SK-N-SH (cell line): ENCODE data around the gene TGM2. TPM values are rescaled to one million over a fixed set of nuclear protein-coding genes. Genes with fewer than 3 reads are reported as not detected.
A peak's percentile ranks its signal among the peaks of the same experiment; 100 is the strongest.

Experiments
- CTCF ChIA-PET: fragments of 300-600, 350-600 bp; formaldehyde crosslinking; extraction: SDS; loops from one replicate; lab custom pipeline; 2021; lab: Yijun Ruan, JAX
- POLR2A ChIA-PET: fragments of 350-600 bp; sonication (Branson Sonifier 250); formaldehyde crosslinking; extraction: SDS; loops from one replicate; lab custom pipeline; 2020; ENCODE audit warnings: antibody characterized with exemption, inconsistent platforms; lab: Yijun Ruan, JAX
- DNase-seq: peaks from one replicate; pipeline ENCODE4 v3.0.0; 2012
- H2AFZ ChIP-seq: fragments of 200-600 bp; sonication (generic); 2 replicates; pipeline ENCODE4 v1.8.1; 2016; ENCODE audit warnings: antibody characterized with exemption, mild to moderate bottlenecking, low read depth
- H3F3A ChIP-seq: fragments of 200-600 bp; sonication (generic); replicated peaks from 2 replicates; pipeline ENCODE3; 2016; ENCODE audit warnings: antibody characterized with exemption, mild to moderate bottlenecking; ENCODE audit not compliant: insufficient read depth
- H3K27ac ChIP-seq, 2 experiments: fragments of 200-500 bp in 1 of 2; fragments of 200-600 bp in 1 of 2; sonication (Bioruptor generic) in 1 of 2; sonication (generic), shearing (Covaris generic) in 1 of 2; 2 replicates each; pipeline versions ENCODE4 v1.5.1 to v1.6.1; 2014 to 2016; ENCODE audit warnings: low read depth in 2 of 2, inconsistent platforms in 1 of 2, low read length in 1 of 2, mild to moderate bottlenecking in 1 of 2, mixed read lengths in 1 of 2
- H3K27me3 ChIP-seq: fragments of 200-600 bp; sonication (generic), shearing (Covaris generic); 2 replicates; pipeline ENCODE4 v1.6.1; 2016; ENCODE audit warnings: mixed run types; ENCODE audit not compliant: insufficient read depth
- H3K36me3 ChIP-seq, 2 experiments: fragments of 200-500 bp in 1 of 2; fragments of 200-600 bp in 1 of 2; sonication (Bioruptor generic) in 1 of 2; sonication (generic) in 1 of 2; replicated peaks in 1 of 2; 2 replicates each; pipeline versions ENCODE3 to v1.5.1; 2014 to 2016; ENCODE audit warnings: low read length in 1 of 2, mild to moderate bottlenecking in 1 of 2; ENCODE audit not compliant: insufficient read depth in 2 of 2, control insufficient read depth in 1 of 2
- H3K4me1 ChIP-seq, 2 experiments: fragments of 200-500 bp in 1 of 2; fragments of 200-600 bp in 1 of 2; sonication (Bioruptor generic) in 1 of 2; sonication (generic), shearing (Covaris generic) in 1 of 2; 2 replicates each; pipeline versions ENCODE4 v1.5.1 to v1.6.1; 2014 to 2016; ENCODE audit warnings: low read depth in 1 of 2, low read length in 1 of 2, mixed run types in 1 of 2; ENCODE audit not compliant: insufficient read depth in 2 of 2, control insufficient read depth in 1 of 2
- H3K4me2 ChIP-seq: fragments of 200-600 bp; sonication (generic), shearing (Covaris generic); 2 replicates; pipeline ENCODE4 v1.6.1; 2017; ENCODE audit warnings: mixed run types
- H3K4me3 ChIP-seq, 2 experiments: fragments of 200-500 bp in 1 of 2; fragments of 200-600 bp in 1 of 2; sonication (Bioruptor generic) in 1 of 2; sonication (generic), shearing (Covaris generic) in 1 of 2; 2 replicates each; pipeline versions ENCODE4 v1.5.1 to v1.8.1; 2014 to 2016; ENCODE audit warnings: low read depth in 2 of 2, inconsistent platforms in 1 of 2, low read length in 1 of 2, mild to moderate bottlenecking in 1 of 2, mixed read lengths in 1 of 2, moderate library complexity in 1 of 2
- H3K79me2 ChIP-seq: fragments of 200-600 bp; sonication (generic); 2 replicates; pipeline ENCODE4 v1.8.1; 2017; ENCODE audit warnings: mild to moderate bottlenecking; ENCODE audit not compliant: insufficient read depth
- H3K9ac ChIP-seq: fragments of 200-600 bp; sonication (generic); 2 replicates; pipeline ENCODE4 v1.6.1; 2017; ENCODE audit warnings: mixed run types
- H3K9me2 ChIP-seq: fragments of 200-600 bp; sonication (generic); 2 replicates; pipeline ENCODE4 v1.6.1; 2017; ENCODE audit warnings: mixed run types
- H3K9me3 ChIP-seq: fragments of 200-600 bp; sonication (generic); 2 replicates; pipeline ENCODE4 v1.6.1; 2017; ENCODE audit warnings: mixed run types, mild to moderate bottlenecking, moderate library complexity
- H4K20me1 ChIP-seq: fragments of 200-600 bp; sonication (generic); 2 replicates; pipeline ENCODE4 v1.6.1; 2017; ENCODE audit warnings: mild to moderate bottlenecking, mixed run types; ENCODE audit not compliant: insufficient read depth
- CHD2 ChIP-seq: fragments of 150-350 bp; IDR thresholded peaks from 2 replicates; pipeline ENCODE4 v1.6.1; 2018; ENCODE audit warnings: low read length; ENCODE audit not compliant: partially characterized antibody
- ELF1 ChIP-seq: IDR thresholded peaks from 2 replicates; pipeline ENCODE4 v1.4.0; 2012
- EP300 ChIP-seq, 2 experiments: IDR thresholded peaks; 2 replicates each; pipeline versions ENCODE4 v1.4.0 to v1.6.1; 2012; ENCODE audit warnings: borderline replicate concordance in 1 of 2, low read depth in 1 of 2, low read length in 1 of 2
- EZH2phosphoT487 ChIP-seq: fragments of 200-600 bp; sonication (generic); IDR thresholded peaks from 2 replicates; pipeline ENCODE4 v1.6.1; 2017; ENCODE audit warnings: low read depth, mixed run types, mild to moderate bottlenecking, antibody characterized with exemption, moderate library complexity, borderline replicate concordance
- FOXJ3 ChIP-seq: sonication (generic); formaldehyde crosslinking; IDR thresholded peaks from 2 replicates; pipeline ENCODE4 v1.5.1; 2020; ENCODE audit warnings: mild to moderate bottlenecking, missing genetic modification reagents
- GABPA ChIP-seq: IDR thresholded peaks from 2 replicates; pipeline ENCODE4 v1.4.0; 2012; ENCODE audit warnings: low read depth, mild to moderate bottlenecking
- JUND ChIP-seq: IDR thresholded peaks from 2 replicates; pipeline ENCODE4 v1.4.0; 2012
- MEF2A ChIP-seq: IDR thresholded peaks from 2 replicates; pipeline ENCODE4 v1.4.0; 2012; ENCODE audit warnings: low read depth, borderline replicate concordance
- NFIC ChIP-seq: IDR thresholded peaks from 2 replicates; pipeline ENCODE4 v1.4.0; 2012; ENCODE audit warnings: borderline replicate concordance
- NRF1 ChIP-seq: IDR thresholded peaks from 2 replicates; pipeline ENCODE4 v1.6.1; 2012; ENCODE audit warnings: low read depth, mild to moderate bottlenecking, low read length
- PBX3 ChIP-seq: IDR thresholded peaks from 2 replicates; pipeline ENCODE4; 2012
- POLR2AphosphoS5 ChIP-seq: IDR thresholded peaks from 2 replicates; pipeline ENCODE4 v1.6.1; 2012; ENCODE audit warnings: low read depth, low read length
- RCOR1 ChIP-seq: fragments of 150-350 bp; IDR thresholded peaks from 2 replicates; pipeline ENCODE4 v1.6.1; 2017; ENCODE audit warnings: antibody characterized with exemption, low read length
- REST ChIP-seq: IDR thresholded peaks from 2 replicates; pipeline ENCODE4 v1.6.1; 2012; ENCODE audit warnings: mild to moderate bottlenecking, low read depth, low read length, moderate library complexity
- SMC3 ChIP-seq: IDR thresholded peaks from 2 replicates; pipeline ENCODE4 v1.6.1; 2012; ENCODE audit warnings: low read depth, low read length, improper control_type of control experiment
- TAF1 ChIP-seq: IDR thresholded peaks from 2 replicates; pipeline ENCODE4 v1.6.1; 2012; ENCODE audit warnings: low read depth, mild to moderate bottlenecking, low read length, moderate library complexity, borderline replicate concordance
- YY1 ChIP-seq: IDR thresholded peaks from 2 replicates; pipeline ENCODE4 v1.4.0; 2012; ENCODE audit warnings: low read depth, mild to moderate bottlenecking
- WGBS: methylation state at CpG from one replicate; pipeline ENCODE4 v1.1.6; 2017; ENCODE audit warnings: low lambda C conversion rate; 5-methylcytosine and 5-hydroxymethylcytosine counted together
- polyA plus RNA-seq, 3 experiments: library from polyadenylated mRNA; depleted of rRNA; stranded (reverse); fragments of >200 nt; gene quantifications; 2 replicates each; pipeline ENCODE4 v1.2.3, GENCODE V29; 2012
- TF ChIP-seq, protein P1 (sequence below): fragments of 200-600 bp; sonication (generic); IDR thresholded peaks from 2 replicates; pipeline ENCODE4 v1.6.1; 2017; ENCODE audit warnings: antibody characterized with exemption, mild to moderate bottlenecking, moderate library complexity
- TF ChIP-seq, protein P2 (sequence below): IDR thresholded peaks from 2 replicates; pipeline ENCODE4 v1.4.0; 2012; ENCODE audit warnings: low read depth, borderline replicate concordance
- TF ChIP-seq, protein P3 (sequence below): IDR thresholded peaks from 2 replicates; pipeline ENCODE4 v1.4.0; 2012; ENCODE audit warnings: low read depth

The TGM2 gene
- polyA plus RNA-seq, 1 of the 3 experiments (the other 2 are of a cell fraction): 676 TPM

DNA sequence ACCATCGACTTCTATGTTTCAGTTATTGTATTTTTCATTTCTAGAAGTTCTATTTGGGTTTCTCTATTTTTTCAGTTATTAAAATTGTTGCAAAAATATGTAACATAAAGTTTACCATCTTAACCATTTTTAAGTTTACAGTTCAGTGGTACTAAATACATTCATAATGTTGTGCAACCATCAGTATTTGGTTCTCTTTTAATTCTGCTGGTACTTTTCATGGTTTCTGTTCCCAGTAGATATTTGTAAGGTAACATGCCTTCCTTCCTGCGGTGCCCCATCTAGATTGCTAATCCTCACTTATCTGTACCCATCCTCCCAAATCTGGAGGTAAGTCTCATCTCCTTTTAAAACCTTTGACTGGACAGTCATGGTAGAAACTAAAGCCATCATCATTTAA is 47.9 kb downstream of the TGM2 start:
- H3K9me3 ChIP-seq: no peaks in the 10 kb centered on the region
- H3K27ac ChIP-seq: peak overlapping the region; percentile 20 to 89; a peak in 3 of 4 replicates
- no peaks in the 10 kb centered on the region for H4K20me1 ChIP-seq
- CTCF ChIA-PET: no interaction called here
- no peaks in the 10 kb centered on the region for H3K27me3 ChIP-seq
- no peak for DNase-seq
- 93% methylated on average over 2 of the region's 2 CpGs for WGBS
- TF ChIP-seq ELF1 (no peak), EZH2phosphoT487 (no peak), NFIC (no peak), GABPA (no peak), FOXJ3 (CRISPR knock-in tag) (no peak), NRF1 (no peak), CHD2 (no peak), MEF2A (no peak), RCOR1 (no peak), POLR2AphosphoS5 (no peak), REST (no peak), PBX3 (no peak), SMC3 (no peak), YY1 (no peak), JUND (no peak), EP300 (IDR thresholded peaks at IDR 0.05; ENCODE audit: borderline replicate concordance in 1 of 2, low read depth in 1 of 2, low read length in 1 of 2) (no peak), TAF1 (no peak)
- TF ChIP-seq, protein P1, sequence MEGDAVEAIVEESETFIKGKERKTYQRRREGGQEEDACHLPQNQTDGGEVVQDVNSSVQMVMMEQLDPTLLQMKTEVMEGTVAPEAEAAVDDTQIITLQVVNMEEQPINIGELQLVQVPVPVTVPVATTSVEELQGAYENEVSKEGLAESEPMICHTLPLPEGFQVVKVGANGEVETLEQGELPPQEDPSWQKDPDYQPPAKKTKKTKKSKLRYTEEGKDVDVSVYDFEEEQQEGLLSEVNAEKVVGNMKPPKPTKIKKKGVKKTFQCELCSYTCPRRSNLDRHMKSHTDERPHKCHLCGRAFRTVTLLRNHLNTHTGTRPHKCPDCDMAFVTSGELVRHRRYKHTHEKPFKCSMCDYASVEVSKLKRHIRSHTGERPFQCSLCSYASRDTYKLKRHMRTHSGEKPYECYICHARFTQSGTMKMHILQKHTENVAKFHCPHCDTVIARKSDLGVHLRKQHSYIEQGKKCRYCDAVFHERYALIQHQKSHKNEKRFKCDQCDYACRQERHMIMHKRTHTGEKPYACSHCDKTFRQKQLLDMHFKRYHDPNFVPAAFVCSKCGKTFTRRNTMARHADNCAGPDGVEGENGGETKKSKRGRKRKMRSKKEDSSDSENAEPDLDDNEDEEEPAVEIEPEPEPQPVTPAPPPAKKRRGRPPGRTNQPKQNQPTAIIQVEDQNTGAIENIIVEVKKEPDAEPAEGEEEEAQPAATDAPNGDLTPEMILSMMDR: no peak
- TF ChIP-seq, protein P2, sequence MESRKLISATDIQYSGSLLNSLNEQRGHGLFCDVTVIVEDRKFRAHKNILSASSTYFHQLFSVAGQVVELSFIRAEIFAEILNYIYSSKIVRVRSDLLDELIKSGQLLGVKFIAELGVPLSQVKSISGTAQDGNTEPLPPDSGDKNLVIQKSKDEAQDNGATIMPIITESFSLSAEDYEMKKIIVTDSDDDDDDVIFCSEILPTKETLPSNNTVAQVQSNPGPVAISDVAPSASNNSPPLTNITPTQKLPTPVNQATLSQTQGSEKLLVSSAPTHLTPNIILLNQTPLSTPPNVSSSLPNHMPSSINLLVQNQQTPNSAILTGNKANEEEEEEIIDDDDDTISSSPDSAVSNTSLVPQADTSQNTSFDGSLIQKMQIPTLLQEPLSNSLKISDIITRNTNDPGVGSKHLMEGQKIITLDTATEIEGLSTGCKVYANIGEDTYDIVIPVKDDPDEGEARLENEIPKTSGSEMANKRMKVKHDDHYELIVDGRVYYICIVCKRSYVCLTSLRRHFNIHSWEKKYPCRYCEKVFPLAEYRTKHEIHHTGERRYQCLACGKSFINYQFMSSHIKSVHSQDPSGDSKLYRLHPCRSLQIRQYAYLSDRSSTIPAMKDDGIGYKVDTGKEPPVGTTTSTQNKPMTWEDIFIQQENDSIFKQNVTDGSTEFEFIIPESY: no peak
- TF ChIP-seq, protein P3, sequence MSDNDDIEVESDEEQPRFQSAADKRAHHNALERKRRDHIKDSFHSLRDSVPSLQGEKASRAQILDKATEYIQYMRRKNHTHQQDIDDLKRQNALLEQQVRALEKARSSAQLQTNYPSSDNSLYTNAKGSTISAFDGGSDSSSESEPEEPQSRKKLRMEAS: no peak
- H3K4me2 ChIP-seq: no peak overlapping the region
- peaks cover 11 to 12% of the 10 kb centered on the region in 2 experiments for H3K4me1 ChIP-seq
- H3K9ac ChIP-seq: no peak overlapping the region
- H3K36me3 ChIP-seq: no peaks in the 10 kb centered on the region
- H3F3A ChIP-seq: peaks cover 52% of the 10 kb centered on the region
- H2AFZ ChIP-seq: no peak overlapping the region
- no peak overlapping the region for H3K4me3 ChIP-seq
- POLR2A ChIA-PET: no interaction called here
- H3K9me2 ChIP-seq: no peaks in the 10 kb centered on the region
- H3K79me2 ChIP-seq: no peaks in the 10 kb centered on the region
